Measurements from ENCODE around the gene SINHCAF.

SINHCAF gene

DNA sequence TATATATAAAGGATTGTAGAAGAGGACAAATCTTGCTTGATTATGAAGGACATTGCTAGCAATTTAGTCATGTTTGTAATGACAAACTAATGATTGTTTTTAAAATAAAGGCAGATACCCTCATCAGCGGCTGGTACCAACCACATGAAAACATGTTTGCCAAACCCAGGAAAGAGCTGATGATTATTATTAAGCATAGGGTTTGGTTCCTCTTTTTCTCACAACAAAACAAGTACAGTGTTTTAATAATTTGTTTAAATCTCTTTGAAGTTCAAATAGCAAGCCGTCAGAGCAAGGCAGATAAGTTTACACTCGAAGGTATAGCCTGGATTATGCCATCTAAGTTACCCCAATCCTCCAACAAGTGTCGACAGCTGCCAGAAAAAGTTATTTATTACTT, 5.3 kb upstream of the SINHCAF start:
- DNase-seq = no peak

- DNase-seq = no peak
Observed at GRCh38 chr12:31326736-31327659, 1.0 kb upstream of the SINHCAF start.

DNA sequence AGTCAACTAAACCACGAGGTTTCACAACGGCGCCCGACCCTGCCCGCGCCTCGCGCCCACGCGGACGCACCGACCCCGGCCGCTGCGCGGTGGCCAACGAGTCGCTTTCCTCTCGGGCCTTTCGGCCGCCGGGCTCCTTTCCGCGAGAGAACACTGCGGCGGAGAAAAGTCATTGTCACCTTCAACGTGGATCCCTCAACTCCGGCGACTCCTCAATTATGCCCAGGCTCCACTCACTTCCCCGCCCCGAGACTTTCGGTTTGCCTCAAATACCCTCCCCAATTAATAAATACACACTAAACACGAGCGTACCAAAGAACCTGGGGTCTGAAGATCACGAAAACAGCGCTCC, 450 bp downstream of the SINHCAF start:
- no peak for DNase-seq

- no peak for DNase-seq
Observed at GRCh38 chr12:31324845-31325523, 966 bp downstream of the SINHCAF start.

- DNase-seq = no peak
Observed at GRCh38 chr12:31324116-31324844, 1.7 kb downstream of the SINHCAF start.

DNA sequence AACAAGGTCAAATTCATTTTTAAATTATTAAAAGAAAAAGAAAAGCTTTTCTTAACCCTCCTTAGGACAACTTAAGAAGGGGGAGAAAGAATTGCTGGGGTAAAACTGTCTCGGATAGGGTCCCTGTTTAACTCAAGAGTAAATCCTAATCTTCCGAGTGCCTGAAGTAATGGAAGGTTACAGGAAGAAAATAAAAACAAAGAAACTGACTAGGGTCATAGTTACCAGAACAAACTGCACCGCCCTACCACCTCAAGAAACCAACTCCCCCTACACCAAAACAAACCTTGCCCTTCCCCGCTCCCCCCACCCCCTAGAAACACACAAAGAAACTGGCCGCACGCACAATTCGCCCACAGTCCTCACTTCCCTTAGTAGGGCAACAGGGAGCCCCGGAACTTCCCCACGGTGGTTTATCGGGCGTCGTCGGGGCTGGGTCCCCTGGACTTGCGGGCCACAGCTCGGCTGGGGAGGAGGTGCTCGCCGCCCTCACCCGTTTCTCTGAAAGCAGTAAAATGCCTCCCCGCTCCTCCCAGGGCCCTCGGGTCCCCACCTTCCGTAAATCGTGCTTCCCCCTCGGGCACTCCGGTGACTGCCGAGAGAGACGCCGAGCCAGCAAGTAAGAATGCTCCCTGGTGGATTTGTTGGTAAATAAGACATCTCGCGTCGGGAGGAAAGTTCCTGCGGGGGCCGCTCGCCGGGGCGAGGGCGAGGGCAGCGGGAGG, 2.4 kb downstream of the SINHCAF start:
- no peak for DNase-seq

DNA sequence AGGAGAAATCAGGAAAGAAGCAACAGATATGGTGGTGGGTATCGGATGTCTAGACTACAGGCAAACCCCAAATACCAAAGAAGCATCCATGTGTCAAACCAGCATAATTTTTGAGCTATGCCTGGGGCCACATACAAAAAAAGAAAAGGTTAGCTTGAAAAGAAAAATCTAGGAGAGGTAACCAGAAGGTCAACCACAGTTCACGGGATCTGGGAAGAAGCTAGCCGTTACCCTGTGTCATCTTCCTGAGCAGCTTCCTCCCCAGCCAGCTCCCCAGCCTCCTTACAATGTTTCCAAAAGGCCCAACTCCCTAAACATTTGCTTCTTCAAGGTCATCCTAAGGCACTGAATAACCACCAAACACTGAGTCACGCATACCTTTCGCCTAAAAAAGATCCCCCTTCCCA, 3.1 kb downstream of the SINHCAF start:
- no peak for DNase-seq

GRCh38 chr12:31321897-31322228, 4.1 kb downstream of the SINHCAF start:
- no peak for DNase-seq

- DNase-seq = no peak
Observed at GRCh38 chr12:31321186-31321896, 4.6 kb downstream of the SINHCAF start.

GRCh38 chr12:31318657-31319269, 7.2 kb downstream of the SINHCAF start:
- no peak for DNase-seq

DNA sequence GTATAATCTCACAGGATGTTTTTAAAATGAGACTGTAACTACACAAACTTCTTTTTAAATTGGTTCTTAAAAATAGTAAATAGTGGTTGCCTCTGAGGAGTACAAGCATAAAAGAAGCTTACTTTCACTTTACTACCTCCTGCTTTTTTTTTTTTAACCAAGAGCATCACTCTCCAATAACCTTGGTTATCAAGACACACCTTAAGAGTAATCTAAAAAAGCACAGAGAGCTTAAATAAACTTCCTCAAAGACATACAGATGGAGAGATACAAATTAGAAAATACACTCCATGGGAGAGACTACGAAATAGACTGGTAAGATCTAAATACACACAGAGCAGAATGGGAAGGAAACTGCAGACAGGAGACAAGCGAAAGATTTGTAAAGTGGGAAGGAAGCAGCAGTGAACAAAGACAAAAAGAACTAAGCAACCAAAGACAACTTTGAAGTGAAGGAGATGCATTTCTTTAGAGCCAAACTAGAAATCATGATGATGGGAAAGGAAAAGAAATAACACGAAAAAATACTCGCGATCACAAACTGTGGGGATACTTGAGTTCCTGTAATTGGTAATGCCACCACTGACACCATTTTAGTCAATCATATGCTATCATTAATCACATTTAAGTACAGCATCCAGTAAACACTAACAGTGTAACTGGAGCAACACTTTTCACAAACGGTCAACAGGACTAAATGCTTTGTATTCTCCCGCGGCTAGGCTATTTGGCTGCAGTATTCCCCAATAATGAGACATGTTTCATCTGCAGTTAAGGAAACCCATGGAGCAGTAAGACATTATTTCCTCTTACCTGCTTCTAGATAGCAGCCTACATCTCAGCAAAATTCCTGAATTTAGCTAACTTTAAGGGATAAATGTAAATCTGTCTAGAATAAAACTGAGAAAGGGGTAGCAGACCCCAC, 8.2 kb downstream of the SINHCAF start:
- DNase-seq = no peak

DNA sequence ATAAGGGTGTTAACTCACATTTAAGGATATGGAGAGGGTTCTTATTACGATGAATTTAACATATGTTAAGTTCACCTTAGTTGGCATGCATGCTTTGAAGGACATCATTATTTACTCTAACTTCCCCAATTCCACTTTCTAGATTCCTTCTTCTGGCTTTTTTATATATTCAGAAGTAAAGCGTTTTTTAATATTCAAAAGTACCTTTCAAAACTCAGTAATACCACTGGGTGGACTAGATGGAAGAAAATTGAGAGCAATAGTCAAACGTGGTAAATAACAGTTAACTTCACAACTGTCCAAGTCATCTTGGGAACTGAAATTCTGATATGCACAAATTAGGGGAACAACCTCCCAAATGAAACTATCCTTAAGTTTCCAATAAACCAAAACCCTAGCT, 9.1 kb downstream of the SINHCAF start:
- no peak for DNase-seq

DNA sequence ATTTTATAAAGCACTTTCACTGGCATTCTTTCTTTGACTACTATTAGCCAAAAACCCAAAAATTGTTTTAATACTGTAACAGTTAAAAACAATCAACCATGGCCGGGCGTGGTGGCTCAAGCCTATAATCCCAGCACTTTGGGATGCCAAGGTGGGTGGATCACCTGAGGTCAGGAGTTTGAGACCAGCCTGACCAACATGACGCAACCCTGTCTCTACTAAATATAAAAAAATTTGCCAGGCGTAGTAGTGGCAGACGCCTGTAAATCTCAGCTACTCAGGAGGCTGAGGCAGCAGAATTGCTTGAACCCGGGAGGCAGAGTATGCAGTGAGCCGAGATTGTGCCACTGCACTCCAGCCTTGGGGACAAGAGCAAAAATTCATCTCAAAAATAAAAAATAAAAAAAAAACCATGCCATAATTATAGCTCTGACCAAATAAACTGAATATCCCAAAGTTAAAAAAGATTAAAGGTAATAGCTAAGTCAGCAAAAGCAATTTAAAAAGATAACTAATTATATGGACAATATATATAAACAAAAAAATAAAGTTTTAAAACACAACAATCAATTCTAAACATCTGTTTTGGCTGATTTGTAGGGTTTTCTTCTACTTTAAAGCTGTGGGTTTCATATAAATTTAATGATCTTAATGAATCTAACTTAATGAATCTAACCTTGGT, 10.0 kb downstream of the SINHCAF start:
- DNase-seq = no peak

DNA sequence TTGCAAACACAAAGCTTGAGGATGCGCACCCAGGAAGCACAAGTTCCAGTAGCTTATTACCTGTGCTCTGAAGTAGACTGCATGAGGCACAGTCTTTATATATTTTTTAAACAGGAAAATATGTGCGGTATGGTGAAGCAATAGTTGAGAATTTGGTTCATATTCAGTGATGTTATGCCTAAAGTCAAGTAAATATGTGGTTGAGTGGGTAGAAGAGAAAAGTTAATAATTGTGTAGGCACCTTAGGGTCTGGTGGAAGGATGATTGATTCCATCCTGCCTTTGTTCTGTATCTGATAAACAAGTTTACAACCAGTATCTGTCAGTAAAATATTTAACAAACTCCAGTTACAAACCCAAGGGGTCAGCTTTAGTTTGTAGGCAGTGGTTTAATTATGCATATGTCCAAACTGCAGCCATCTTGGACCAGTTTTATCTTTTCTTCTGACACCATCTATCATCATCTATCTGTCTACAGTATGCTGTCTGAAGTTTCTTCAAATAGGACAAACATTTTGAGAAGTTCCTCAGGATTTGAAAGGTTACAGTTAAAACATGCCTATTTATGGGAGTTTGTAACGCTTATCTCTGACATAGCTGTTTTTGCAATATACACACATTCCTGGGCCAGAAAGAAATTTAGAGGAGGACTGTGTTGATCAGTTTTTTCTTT, 10.8 kb downstream of the SINHCAF start:
- DNase-seq = no peak

DNA sequence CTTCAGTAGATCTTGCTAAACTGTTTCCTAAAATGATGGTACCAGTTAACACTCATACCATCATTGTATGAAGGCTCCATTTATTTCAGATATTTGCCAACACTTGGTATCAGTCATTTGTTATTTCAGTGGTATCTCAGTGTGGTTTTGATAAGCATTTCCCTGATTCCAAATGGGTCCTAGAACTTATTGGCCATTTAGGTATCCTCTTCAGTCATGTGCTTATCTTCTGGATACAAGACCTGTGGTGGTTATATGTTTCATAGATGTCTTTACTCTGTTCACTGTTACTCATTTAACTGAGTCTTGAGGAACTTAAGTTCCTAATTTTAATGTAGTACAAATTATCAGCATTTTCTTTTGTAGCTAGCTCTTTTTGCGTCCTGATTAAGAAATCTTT, 13.5 kb downstream of the SINHCAF start:
- no peak for DNase-seq

DNA sequence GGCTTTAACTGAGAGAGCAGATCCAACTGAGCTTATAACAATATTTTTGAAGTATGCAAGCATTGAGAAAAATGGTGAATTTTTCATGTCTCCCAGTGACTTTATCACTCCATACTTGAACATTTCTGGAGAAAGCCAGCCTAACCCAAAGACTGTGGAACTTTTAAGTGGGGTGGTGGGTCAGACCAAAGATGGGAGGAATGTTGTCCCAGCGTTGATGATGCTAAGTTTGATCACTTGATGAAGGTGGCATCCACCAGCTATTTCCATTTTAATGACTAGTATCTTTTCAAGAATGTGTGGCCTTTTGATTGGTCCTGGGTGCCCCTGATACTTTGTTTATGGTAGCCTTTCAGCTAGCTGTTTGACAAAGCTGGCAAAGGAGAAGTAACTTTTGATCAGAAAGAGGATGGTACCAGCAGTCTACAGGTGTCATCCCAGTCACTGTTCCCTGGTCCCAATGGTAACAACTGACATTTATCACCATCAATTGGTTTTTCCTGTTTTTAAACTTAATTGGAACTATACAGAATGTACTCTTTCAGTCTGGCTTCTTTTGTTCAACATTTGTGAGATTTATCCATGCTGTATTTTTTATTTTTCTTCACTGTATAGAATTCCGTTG, 14.2 kb downstream of the SINHCAF start:
- DNase-seq = no peak

DNA sequence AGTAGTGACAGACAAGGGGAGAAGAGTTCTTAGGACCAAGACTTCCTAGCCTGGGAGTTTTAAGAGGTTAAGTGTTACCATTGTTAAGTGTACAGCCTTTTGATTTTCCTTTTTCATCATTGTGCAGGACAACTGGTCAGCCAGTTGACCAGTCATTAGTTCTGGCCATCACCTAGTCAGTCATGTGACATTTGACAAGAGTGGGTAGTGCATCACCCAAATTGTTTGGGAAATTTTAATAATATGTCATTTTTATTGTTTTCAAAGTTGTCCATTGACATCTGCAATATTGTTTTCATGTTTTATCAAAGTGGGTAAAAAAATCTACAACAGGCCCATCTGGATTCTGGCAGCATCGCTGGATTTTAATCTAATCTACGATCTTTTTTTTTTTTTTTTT, 15.5 kb downstream of the SINHCAF start:
- no peak for DNase-seq

DNA sequence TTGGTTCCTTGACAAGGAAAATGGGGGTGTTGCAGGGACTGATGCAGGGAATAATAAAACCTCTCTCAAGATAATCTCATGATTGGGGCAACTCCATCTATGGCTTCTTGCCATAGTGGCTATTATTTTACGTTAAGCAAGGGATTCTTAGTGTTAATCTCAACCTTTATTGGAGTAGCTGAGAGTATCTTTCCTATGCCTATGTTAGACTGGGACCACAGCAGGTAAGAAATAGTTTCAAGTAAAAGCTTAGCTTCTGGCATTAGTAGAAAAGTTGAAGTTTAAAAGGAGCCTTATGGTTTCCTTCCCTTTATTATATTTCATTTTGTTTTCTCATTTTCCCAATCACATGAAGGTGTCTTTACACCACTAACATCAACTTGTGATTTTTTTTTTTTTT, 16.7 kb downstream of the SINHCAF start:
- no peak for DNase-seq

- DNase-seq = no peak
Observed at GRCh38 chr12:31308116-31308515, 17.8 kb downstream of the SINHCAF start.
